ENCODE measurements around the gene PPME1. TPM values are rescaled to one million over a fixed set of nuclear protein-coding genes. Genes with fewer than 3 reads are reported as not detected.

Gene PPME1
- total RNA-seq, 6 experiments from 2014 or later = 49.5 to 107 (median 56.9) TPM

DNA sequence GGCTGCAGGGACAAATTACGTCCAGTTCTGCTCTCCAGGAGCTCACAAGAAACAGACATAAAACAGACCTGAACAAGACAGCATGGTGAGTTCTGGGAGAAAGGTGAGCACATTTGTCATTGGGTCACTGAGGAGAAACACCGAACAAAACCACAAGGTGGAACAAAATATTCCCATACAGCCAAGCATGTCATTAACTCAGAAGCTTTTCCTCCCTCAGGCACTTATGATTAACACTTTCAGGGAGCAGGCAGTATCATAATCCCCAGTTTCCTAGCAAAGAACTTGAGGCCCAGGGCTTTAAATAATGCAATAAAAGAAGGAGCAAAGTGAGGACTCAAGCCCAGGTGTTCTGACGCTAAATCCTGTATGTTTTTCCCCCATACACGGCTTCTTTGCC lies 97.4 kb downstream of the PPME1 start:
- Mint-ChIP-seq H3K36me3 (ENCODE audit: low read depth) (no peaks in the 10 kb centered on the region), H3K27me3 (ENCODE audit: insufficient read depth) (no peaks in the 10 kb centered on the region; the same call in 1 of the 2 replicates), H3K9me3 (no peaks in the 10 kb centered on the region), H3K27ac (no peak overlapping the region), H3K4me3 (no peak overlapping the region), H3K4me1 (ENCODE audit: low read depth) (peaks cover 19% of the 10 kb centered on the region)
- no peak for TF ChIP-seq CTCF (IDR thresholded peaks at IDR 0.05)
- no peak for DNase-seq

GRCh38 chr11:74269161-74269811 lies 98.2 kb downstream of the PPME1 start:
- Mint-ChIP-seq H3K4me1 (ENCODE audit: low read depth) (peaks cover 18% of the 10 kb centered on the region), H3K36me3 (ENCODE audit: low read depth) (no peaks in the 10 kb centered on the region), H3K27ac (no peak overlapping the region), H3K4me3 (no peak overlapping the region), H3K27me3 (ENCODE audit: insufficient read depth) (no peaks in the 10 kb centered on the region; the same call in 1 of the 2 replicates), H3K9me3 (no peaks in the 10 kb centered on the region)
- TF ChIP-seq CTCF (IDR thresholded peaks at IDR 0.05) = no peak
- no peak for DNase-seq

GRCh38 chr11:74272276-74272675 lies 101.2 kb downstream of the PPME1 start:
- H3K27ac Mint-ChIP-seq = no peak overlapping the region
- H3K9me3 Mint-ChIP-seq = no peaks in the 10 kb centered on the region
- H3K4me1 Mint-ChIP-seq (ENCODE audit: low read depth) = peaks cover 17% of the 10 kb centered on the region
- no peak for TF ChIP-seq CTCF (IDR thresholded peaks at IDR 0.05)
- no peaks in the 10 kb centered on the region for H3K36me3 Mint-ChIP-seq (ENCODE audit: low read depth)
- no peaks in the 10 kb centered on the region; the same call in 1 of the 2 replicates for H3K27me3 Mint-ChIP-seq (ENCODE audit: insufficient read depth)
- no peak for DNase-seq
- H3K4me3 Mint-ChIP-seq = no peak overlapping the region

DNA sequence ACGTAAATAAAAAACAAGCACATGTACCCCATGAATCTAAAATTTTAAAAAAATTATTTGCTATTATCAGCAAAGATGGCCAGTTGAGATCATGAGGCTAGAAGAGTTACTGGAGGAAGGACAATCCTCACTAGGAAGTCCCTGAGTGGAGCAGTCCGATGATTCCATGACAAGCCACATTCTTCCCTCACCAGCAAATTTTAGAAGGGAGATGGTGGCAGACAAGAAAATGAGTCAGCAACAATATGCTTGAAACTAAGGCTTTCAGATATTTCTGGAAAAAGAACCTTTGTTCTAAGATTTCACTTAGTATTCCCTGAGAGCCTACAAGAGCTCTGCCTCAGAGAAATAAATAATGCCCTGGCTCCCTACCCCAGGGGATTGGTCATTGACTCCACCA lies 105.5 kb downstream of the PPME1 start:
- TF ChIP-seq CTCF (IDR thresholded peaks at IDR 0.05) = no peak
- Mint-ChIP-seq H3K27me3 (ENCODE audit: insufficient read depth) (no peaks in the 10 kb centered on the region), H3K4me1 (ENCODE audit: low read depth) (peaks cover 42% of the 10 kb centered on the region), H3K4me3 (no peak overlapping the region), H3K9me3 (no peaks in the 10 kb centered on the region), H3K27ac (peak overlapping the region; percentile 80), H3K36me3 (ENCODE audit: low read depth) (no peaks in the 10 kb centered on the region)
- peak; percentile 78 for DNase-seq

DNA sequence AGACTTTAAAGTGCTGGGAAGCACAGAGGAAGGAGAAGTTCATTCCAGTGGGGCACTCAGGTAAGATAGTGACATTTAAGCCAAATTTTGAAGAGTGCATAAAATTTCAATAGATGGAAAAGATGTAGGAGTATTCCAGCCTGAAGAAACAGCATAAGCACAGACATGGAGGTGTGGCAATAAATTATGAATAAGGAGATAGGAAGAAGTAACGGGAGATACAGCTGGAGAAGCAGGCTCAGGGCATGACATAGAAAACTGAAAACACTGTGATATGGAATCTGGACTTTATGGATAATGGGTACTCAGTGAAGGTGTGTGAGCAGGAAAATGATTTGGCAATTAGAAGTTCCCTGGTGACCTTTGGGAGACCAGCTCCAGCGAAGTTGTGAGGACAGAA lies 107.0 kb downstream of the PPME1 start:
- Mint-ChIP-seq H3K4me1 (ENCODE audit: low read depth) (peaks cover 42% of the 10 kb centered on the region), H3K27ac (peak overlapping the region; percentile 80), H3K36me3 (ENCODE audit: low read depth) (no peaks in the 10 kb centered on the region), H3K27me3 (ENCODE audit: insufficient read depth) (no peaks in the 10 kb centered on the region), H3K4me3 (peak overlapping the region; percentile 66), H3K9me3 (no peaks in the 10 kb centered on the region)
- DNase-seq = no peak
- no peak for TF ChIP-seq CTCF (IDR thresholded peaks at IDR 0.05)

Data from HFFc6 (cell line).